ENCODE data around the gene C1QTNF8.
"Not testable (repeated sequence)": the region's sequence is repeated elsewhere in the genome, so short reads cannot be mapped to it uniquely, and the experiment has no call there.

GRCh38 chr16:1092685-1093283 is 3.3 kb downstream of the C1QTNF8 start:
- TF ChIP-seq CTCF (IDR thresholded peaks at IDR 0.05; ENCODE audit: low read length); EZH2 (IDR thresholded peaks at IDR 0.05; ENCODE audit: borderline replicate concordance, low read length): not testable (repeated sequence)

Measured in OCI-LY1 (cell line).